HCT116 (cell line): ENCODE measurements around the gene SLC25A6.

Experiments
- CTCF ChIP-seq, 3 experiments: fragments of 200-600 bp in 1 of 3; sonication (generic) in 1 of 3; IDR thresholded peaks in 2 of 3; conservative IDR thresholded peaks in 1 of 3; 2 replicates each; pipeline ENCODE4 v1.5.1; 2012 to 2017; ENCODE audit warnings: low read depth in 2 of 3, low read length in 2 of 3, antibody characterized with exemption in 1 of 3, borderline replicate concordance in 1 of 3, control low read depth in 1 of 3, mild to moderate bottlenecking in 1 of 3, mixed read lengths in 1 of 3, mixed run types in 1 of 3, moderate library complexity in 1 of 3; ENCODE audit not compliant: insufficient read depth in 1 of 3
- POLR2A ChIP-seq: IDR thresholded peaks from 2 replicates; pipeline ENCODE4 v1.7.0; 2011; ENCODE audit warnings: borderline replicate concordance; ENCODE audit not compliant: insufficient read depth, insufficient read length; ENCODE audit errors: extremely low read depth
- REST ChIP-seq: IDR thresholded peaks from 2 replicates; pipeline ENCODE4 v1.6.1; 2012; ENCODE audit warnings: low read depth

DNA sequence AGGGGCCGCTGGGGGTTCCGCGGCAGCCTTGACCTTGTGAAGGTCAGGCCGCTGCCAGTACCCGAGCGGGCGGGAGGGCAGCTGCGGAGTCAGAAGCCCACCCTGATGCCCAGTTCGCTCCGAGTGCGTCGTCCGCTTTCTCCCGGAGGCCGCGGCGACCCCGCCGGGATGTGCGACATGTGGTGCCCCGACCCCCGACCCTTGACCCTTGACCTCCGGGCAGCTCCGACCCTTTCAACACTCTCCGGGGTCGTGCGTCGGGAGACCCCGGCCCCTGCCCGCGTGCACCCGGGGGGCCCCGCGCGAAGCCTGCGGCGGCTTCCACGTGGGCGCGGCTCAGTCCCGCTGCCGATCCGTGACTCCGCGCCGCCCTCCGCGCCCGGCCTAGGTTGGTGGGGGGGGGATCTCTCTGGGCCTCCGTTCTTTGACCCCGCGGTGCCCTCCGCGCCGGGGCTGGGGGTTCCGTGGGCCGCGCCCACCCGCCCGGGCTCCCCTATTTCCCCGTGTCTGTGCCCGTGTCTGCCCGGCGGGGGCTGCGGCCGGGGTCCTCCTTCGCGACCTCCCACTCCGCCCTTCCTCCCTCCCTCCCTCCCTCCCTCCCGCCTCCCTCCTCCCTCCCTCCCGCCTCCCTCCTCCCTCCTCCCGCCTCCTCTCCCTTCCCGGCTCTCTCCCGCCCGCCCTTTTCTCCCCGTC lies 609 bp upstream of the SLC25A6 start:
- no peak for TF ChIP-seq CTCF (IDR thresholded peaks at IDR 0.05 in 2 of 3, conservative IDR thresholded peaks at IDR 0.05 in 1 of 3; ENCODE audit: borderline replicate concordance in 1 of 3, insufficient read depth in 1 of 3, low read depth in 2 of 3, low read length in 2 of 3)
- TF ChIP-seq REST: no peak
- no peak for TF ChIP-seq POLR2A
